Measurements from ENCODE around the gene FANCD2. TPM values are rescaled to one million over a fixed set of nuclear protein-coding genes. Genes with fewer than 3 reads are reported as not detected.

The FANCD2 gene
- total RNA-seq (1 to 10 TPM; 2.0 to 4.1 (median 3.4) TPM), polyA plus RNA-seq (1 to 10 TPM; 2.4 to 4.3 TPM)
- long read RNA-seq, donor 1, partial matches to known transcripts = 4 of 6 reads
- long read RNA-seq, donor 1, other reads (novel, unspliced or antisense) = 2 of 6 reads
- long read RNA-seq, donor 2, full-length matches to known transcripts = 2 of 87 reads
- long read RNA-seq, donor 2, partial matches to known transcripts = 75 of 87 reads
- long read RNA-seq, donor 2, other reads (novel, unspliced or antisense) = 10 of 87 reads
- long read RNA-seq, donor 3, full-length matches to known transcripts = 1 of 2 reads
- long read RNA-seq, donor 3, partial matches to known transcripts = 0 of 2 reads
- long read RNA-seq, donor 3, other reads (novel, unspliced or antisense) = 1 of 2 reads

GRCh38 chr3:10026084-10026890 lies at the start of gene FANCD2:
Gene FANCD2 (plus strand): TSS chr3:10026437. CDS start chr3:10028658, 2,221 bp downstream.
- Histone ChIP-seq H3K4me3 (peak within 1 kb of the TSS; percentile 81), H3K27me3 (no peaks in the 10 kb centered on the region), H3K36me3 (no peaks in the 10 kb centered on the region), H3K27ac (no peak within 1 kb of the TSS), H3K9me3 (no peaks in the 10 kb centered on the region), H3K4me1 (ENCODE audit: insufficient read depth) (peaks cover 2% of the 10 kb centered on the region)
- DNase-seq = peak; percentile 83 to 94 (median 90)
- intact Hi-C loops (cut with DNase I) = no loop called here
- no peak for TF ChIP-seq EP300 (IDR thresholded peaks at IDR 0.05)
- TF ChIP-seq POLR2A (IDR thresholded peaks at IDR 0.05) = peak; percentile 40
- TF ChIP-seq CTCF (IDR thresholded peaks at IDR 0.05) = peak in 1 of 3 donors; percentile 6
- 0% methylated on average over 44 to 61 of the region's 61 CpGs for WGBS, 3 donors

- Histone ChIP-seq H3K4me1 (ENCODE audit: insufficient read depth) (no peaks in the 10 kb centered on the region), H3K27ac (peak overlapping the region in 1 of 2 donors; percentile 0), H3K4me3 (no peak overlapping the region), H3K27me3 (no peaks in the 10 kb centered on the region), H3K9me3 (no peaks in the 10 kb centered on the region), H3K36me3 (no peaks in the 10 kb centered on the region)
- 32 to 46% (median 36%) methylated on average over 7 of the region's 7 CpGs for WGBS, 3 donors
- peak in 4 of 5 donors; percentile 52 to 84 (median 63) for DNase-seq
- TF ChIP-seq EP300 (IDR thresholded peaks at IDR 0.05) = no peak
- no peak for TF ChIP-seq POLR2A (IDR thresholded peaks at IDR 0.05)
- intact Hi-C loops (cut with DNase I) = no loop called here
Measured at GRCh38 chr3:9976721-9977709, 49.2 kb upstream of the FANCD2 start.

- Histone ChIP-seq H3K27me3 (no peaks in the 10 kb centered on the region), H3K36me3 (no peaks in the 10 kb centered on the region), H3K27ac (no peak overlapping the region), H3K4me1 (ENCODE audit: insufficient read depth) (no peaks in the 10 kb centered on the region), H3K4me3 (no peak overlapping the region), H3K9me3 (no peaks in the 10 kb centered on the region)
- WGBS, 3 donors = 77 to 85% (median 81%) methylated on average over 8 of the region's 8 CpGs
- no peak for DNase-seq
- no peak for TF ChIP-seq CTCF (IDR thresholded peaks at IDR 0.05)
- intact Hi-C loops (cut with DNase I) = no loop called here
Measured at GRCh38 chr3:9978710-9979305, 47.4 kb upstream of the FANCD2 start.

- Histone ChIP-seq H3K27ac (no peak overlapping the region), H3K27me3 (no peaks in the 10 kb centered on the region), H3K36me3 (no peaks in the 10 kb centered on the region), H3K4me1 (ENCODE audit: insufficient read depth) (no peaks in the 10 kb centered on the region), H3K9me3 (no peaks in the 10 kb centered on the region), H3K4me3 (no peak overlapping the region)
- intact Hi-C loops (cut with DNase I) = no loop called here
- TF ChIP-seq POLR2A (IDR thresholded peaks at IDR 0.05) = no peak
- no peak for TF ChIP-seq EP300 (IDR thresholded peaks at IDR 0.05)
- no peak for TF ChIP-seq CTCF (IDR thresholded peaks at IDR 0.05)
- 66 to 95% (median 82%) methylated on average over 2 of the region's 2 CpGs for WGBS, 3 donors
- DNase-seq = no peak
Measured at GRCh38 chr3:9980251-9980650, 46.0 kb upstream of the FANCD2 start.
